Right hindlimb (tissue), 1 donor: Measurements from ENCODE around the gene PHLDA1.
A peak's percentile ranks its signal among the peaks of the same experiment; 100 is the strongest.

Source experiments
- DNase-seq: peaks from one replicate; pipeline ENCODE4 v3.0.0-alpha.2; 2018

The PHLDA1 gene

GRCh38 chr12:76031414-76032042 is at the start of gene PHLDA1:
Gene PHLDA1 (minus strand): TSS chr12:76031776.
- peak; percentile 97 for DNase-seq

GRCh38 chr12:76080729-76081415 is 49.3 kb upstream of the PHLDA1 start:
- no peak for DNase-seq

GRCh38 chr12:76080017-76080728 is 48.6 kb upstream of the PHLDA1 start:
- no peak for DNase-seq

- DNase-seq: no peak
These were observed 47.2 kb upstream of the PHLDA1 start for GRCh38 chr12:76078748-76079147.

- DNase-seq: no peak
These were observed 43.9 kb upstream of the PHLDA1 start for GRCh38 chr12:76075448-76075847.

GRCh38 chr12:76074701-76075336 is 43.2 kb upstream of the PHLDA1 start:
- DNase-seq: no peak

- DNase-seq: no peak
These were observed 42.0 kb upstream of the PHLDA1 start for GRCh38 chr12:76073561-76073960.

GRCh38 chr12:76072568-76072967 is 41.0 kb upstream of the PHLDA1 start:
- DNase-seq: no peak

- DNase-seq: no peak
These were observed 37.8 kb upstream of the PHLDA1 start for GRCh38 chr12:76069339-76069738.

GRCh38 chr12:76065917-76066316 is 34.3 kb upstream of the PHLDA1 start:
- no peak for DNase-seq

GRCh38 chr12:76064904-76065303 is 33.3 kb upstream of the PHLDA1 start:
- no peak for DNase-seq

- DNase-seq: no peak
These were observed 28.5 kb upstream of the PHLDA1 start for GRCh38 chr12:76060111-76060510.

- DNase-seq: no peak
These were observed 25.8 kb upstream of the PHLDA1 start for GRCh38 chr12:76057326-76057725.

- no peak for DNase-seq
These were observed 23.8 kb upstream of the PHLDA1 start for GRCh38 chr12:76055393-76055792.

- no peak for DNase-seq
These were observed 18.1 kb upstream of the PHLDA1 start for GRCh38 chr12:76049575-76050251.

GRCh38 chr12:76047742-76048141 is 16.2 kb upstream of the PHLDA1 start:
- DNase-seq: no peak

GRCh38 chr12:76047060-76047459 is 15.5 kb upstream of the PHLDA1 start:
- DNase-seq: no peak

GRCh38 chr12:76043377-76043776 is 11.8 kb upstream of the PHLDA1 start:
- no peak for DNase-seq

GRCh38 chr12:76042147-76042546 is 10.6 kb upstream of the PHLDA1 start:
- DNase-seq: no peak

GRCh38 chr12:76041406-76041805 is 9.8 kb upstream of the PHLDA1 start:
- no peak for DNase-seq

GRCh38 chr12:76040461-76040860 is 8.9 kb upstream of the PHLDA1 start:
- no peak for DNase-seq

GRCh38 chr12:76038176-76038575 is 6.6 kb upstream of the PHLDA1 start:
- DNase-seq: no peak
